Mesendoderm (in vitro differentiated cells): ENCODE results near the gene LRRC4B.

Source experiments
- DNase-seq: peaks from one replicate; pipeline ENCODE4 v3.0.0; 2013
- H2AK5ac ChIP-seq: 2 replicates; pipeline ENCODE4 v1.6.1; 2013; ENCODE audit warnings: low read length, inconsistent platforms
- H2BK120ac ChIP-seq: 2 replicates; pipeline ENCODE4 v1.6.1; 2013; ENCODE audit warnings: low read depth, mild to moderate bottlenecking, low read length, moderate library complexity, mixed read lengths
- H2BK15ac ChIP-seq: replicated peaks from 2 replicates; pipeline ENCODE4 v1.6.1; 2013; ENCODE audit warnings: low read depth, mild to moderate bottlenecking, moderate library complexity
- H2BK5ac ChIP-seq: 2 replicates; pipeline ENCODE4 v1.6.1; 2013; ENCODE audit warnings: low read length, inconsistent platforms
- H3K18ac ChIP-seq: 2 replicates; pipeline ENCODE4 v1.6.1; 2013; ENCODE audit warnings: mild to moderate bottlenecking, low read length, mixed read lengths
- H3K23ac ChIP-seq: one replicate; pipeline ENCODE4 v1.6.1; 2013; ENCODE audit warnings: low read length
- H3K27ac ChIP-seq: 2 replicates; pipeline ENCODE4 v1.5.1; 2013; ENCODE audit warnings: low read depth, mild to moderate bottlenecking, inconsistent platforms, low read length, moderate library complexity
- H3K27me3 ChIP-seq: 2 replicates; pipeline ENCODE4 v1.6.1; 2013; ENCODE audit warnings: low read length, control low read depth, mild to moderate bottlenecking, inconsistent platforms; ENCODE audit not compliant: insufficient read depth, poor library complexity
- H3K36me3 ChIP-seq: 2 replicates; pipeline ENCODE4 v1.6.1; 2013; ENCODE audit warnings: low read length, inconsistent platforms; ENCODE audit not compliant: control insufficient read depth, insufficient read depth
- H3K4ac ChIP-seq: one replicate; pipeline ENCODE4 v1.6.1; 2013; ENCODE audit warnings: low read depth, mild to moderate bottlenecking, low read length, moderate library complexity
- H3K4me1 ChIP-seq: 2 replicates; pipeline ENCODE4 v1.6.1; 2013; ENCODE audit warnings: low read depth, low read length, inconsistent platforms; ENCODE audit not compliant: control insufficient read depth
- H3K4me2 ChIP-seq: 2 replicates; pipeline ENCODE4 v1.6.1; 2013; ENCODE audit warnings: low read length
- H3K4me3 ChIP-seq: 2 replicates; pipeline ENCODE4 v1.5.1; 2013; ENCODE audit warnings: mild to moderate bottlenecking, low read length
- H3K56ac ChIP-seq: one replicate; pipeline ENCODE4 v1.6.1; 2013; ENCODE audit warnings: low read length
- H3K79me1 ChIP-seq: 2 replicates; pipeline ENCODE4 v1.6.1; 2013; ENCODE audit warnings: low read length, inconsistent platforms
- H3K79me2 ChIP-seq: 2 replicates; pipeline ENCODE4 v1.6.1; 2013; ENCODE audit warnings: mild to moderate bottlenecking, low read length; ENCODE audit not compliant: control insufficient read depth, insufficient read depth
- H3K9ac ChIP-seq: 2 replicates; pipeline ENCODE4 v1.6.1; 2013; ENCODE audit warnings: low read length, inconsistent platforms
- H4K5ac ChIP-seq: one replicate; pipeline ENCODE4 v1.6.1; 2013; ENCODE audit warnings: low read length
- H4K8ac ChIP-seq: one replicate; pipeline ENCODE4 v1.6.1; 2013; ENCODE audit warnings: low read depth, mild to moderate bottlenecking, control low read depth, low read length, moderate library complexity
- WGBS: extraction: QIAGEN DNeasy Blood & Tissue Kit; methylation state at CpG from one replicate; pipeline ENCODE4 v1.1.7; 2013; ENCODE audit warnings: low lambda C conversion rate, missing lambda C conversion rate; ENCODE audit not compliant: insufficient coverage; ENCODE audit errors: extremely low coverage; 5-methylcytosine and 5-hydroxymethylcytosine counted together

LRRC4B gene

DNA sequence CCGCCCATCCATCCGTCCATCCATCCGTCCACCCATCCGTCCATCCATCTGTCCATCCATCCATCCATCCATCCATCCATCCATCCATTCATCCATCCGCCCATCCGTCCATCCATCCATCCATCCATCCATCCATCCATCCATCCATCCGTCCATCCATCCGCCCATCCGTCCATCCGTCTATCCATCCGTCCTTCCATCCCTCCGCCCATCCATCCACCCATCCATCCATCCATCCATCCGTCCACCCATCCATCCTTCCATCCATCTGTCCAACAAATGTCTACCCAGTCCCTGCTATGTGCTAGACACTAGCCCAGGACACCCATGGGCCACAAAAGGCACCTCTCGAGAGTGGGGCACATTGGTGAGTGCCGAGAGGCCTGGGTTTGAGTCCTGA lies 15.7 kb downstream of the LRRC4B start:
- 100% methylated on average over 6 of the region's 15 CpGs for WGBS

GRCh38 chr19:50551715-50552187 lies 16.5 kb downstream of the LRRC4B start:
- Histone ChIP-seq H4K8ac (no peak overlapping the region), H2BK5ac (no peak overlapping the region), H3K27me3 (peaks cover 16% of the 10 kb centered on the region), H3K23ac (no peak overlapping the region), H3K36me3 (no peaks in the 10 kb centered on the region), H3K79me1 (no peaks in the 10 kb centered on the region), H3K56ac (peak overlapping the region; percentile 49), H3K18ac (no peak overlapping the region), H3K27ac (no peak overlapping the region), H3K4ac (no peak overlapping the region), H4K5ac (no peak overlapping the region), H3K4me3 (peak overlapping the region; percentile 45), H2BK15ac (no peak overlapping the region), H2BK120ac (no peak overlapping the region), H3K4me1 (no peaks in the 10 kb centered on the region), H3K4me2 (peak overlapping the region; percentile 93), H3K9ac (peak overlapping the region; percentile 56), H3K79me2 (no peaks in the 10 kb centered on the region), H2AK5ac (no peak overlapping the region)
- DNase-seq: peak; percentile 61
- WGBS: no CpG with 5 or more reads among the region's 22 CpGs

More for the DNA sequence above, 15.7 kb downstream of the LRRC4B start:
- no peak overlapping the region for H3K4me2 ChIP-seq
- H3K4ac ChIP-seq: no peak overlapping the region
- H2AK5ac ChIP-seq: no peak overlapping the region
- no peak overlapping the region for H3K56ac ChIP-seq
- no peak overlapping the region for H3K9ac ChIP-seq
- H3K79me1 ChIP-seq: no peaks in the 10 kb centered on the region
- no peaks in the 10 kb centered on the region for H3K4me1 ChIP-seq
- H3K4me3 ChIP-seq: no peak overlapping the region
- H4K5ac ChIP-seq: no peak overlapping the region
- H3K23ac ChIP-seq: no peak overlapping the region
- no peak overlapping the region for H4K8ac ChIP-seq
- no peak overlapping the region for H3K27ac ChIP-seq
- H3K27me3 ChIP-seq: peaks cover 16% of the 10 kb centered on the region
- no peak overlapping the region for H2BK15ac ChIP-seq
- H2BK120ac ChIP-seq: no peak overlapping the region
- no peak for DNase-seq
- no peaks in the 10 kb centered on the region for H3K79me2 ChIP-seq
- no peak overlapping the region for H2BK5ac ChIP-seq
- no peaks in the 10 kb centered on the region for H3K36me3 ChIP-seq
- no peak overlapping the region for H3K18ac ChIP-seq

GRCh38 chr19:50551034-50551714 lies 17.1 kb downstream of the LRRC4B start:
- H4K5ac ChIP-seq: no peak overlapping the region
- peak overlapping the region; percentile 45 for H3K4me3 ChIP-seq
- H4K8ac ChIP-seq: no peak overlapping the region
- H3K79me1 ChIP-seq: no peaks in the 10 kb centered on the region
- no peak overlapping the region for H3K27ac ChIP-seq
- H3K36me3 ChIP-seq: no peaks in the 10 kb centered on the region
- no CpG with 5 or more reads among the region's 32 CpGs for WGBS
- no peak overlapping the region for H2BK15ac ChIP-seq
- peaks cover 16% of the 10 kb centered on the region for H3K27me3 ChIP-seq
- H3K4me2 ChIP-seq: peak overlapping the region; percentile 93
- H3K23ac ChIP-seq: no peak overlapping the region
- H3K79me2 ChIP-seq: no peaks in the 10 kb centered on the region
- H2BK120ac ChIP-seq: no peak overlapping the region
- H3K18ac ChIP-seq: no peak overlapping the region
- peak overlapping the region; percentile 56 for H3K9ac ChIP-seq
- H3K4me1 ChIP-seq: no peaks in the 10 kb centered on the region
- H3K56ac ChIP-seq: peak overlapping the region; percentile 49
- DNase-seq: no peak
- H3K4ac ChIP-seq: no peak overlapping the region
- no peak overlapping the region for H2AK5ac ChIP-seq
- H2BK5ac ChIP-seq: no peak overlapping the region

- Histone ChIP-seq H3K23ac (no peak overlapping the region), H3K27me3 (peaks cover 15% of the 10 kb centered on the region), H3K27ac (no peak overlapping the region), H3K36me3 (no peaks in the 10 kb centered on the region), H3K18ac (no peak overlapping the region), H2BK120ac (no peak overlapping the region), H3K4me3 (no peak overlapping the region), H3K79me1 (no peaks in the 10 kb centered on the region), H3K79me2 (no peaks in the 10 kb centered on the region), H3K4ac (no peak overlapping the region), H3K4me2 (no peak overlapping the region), H4K8ac (no peak overlapping the region), H4K5ac (no peak overlapping the region), H3K4me1 (no peaks in the 10 kb centered on the region), H2BK5ac (no peak overlapping the region), H3K56ac (peak overlapping the region; percentile 15), H2BK15ac (no peak overlapping the region), H3K9ac (no peak overlapping the region), H2AK5ac (no peak overlapping the region)
- WGBS: no CpG with 5 or more reads among the region's 8 CpGs
- DNase-seq: no peak
Measured at GRCh38 chr19:50550594-50550966, 17.7 kb downstream of the LRRC4B start.

- H3K23ac ChIP-seq: no peak overlapping the region
- H3K79me1 ChIP-seq: no peaks in the 10 kb centered on the region
- no peak overlapping the region for H3K4me3 ChIP-seq
- H3K4me2 ChIP-seq: no peak overlapping the region
- H4K8ac ChIP-seq: no peak overlapping the region
- no peak overlapping the region for H4K5ac ChIP-seq
- H3K4ac ChIP-seq: no peak overlapping the region
- H3K9ac ChIP-seq: no peak overlapping the region
- peaks cover 10% of the 10 kb centered on the region for H3K27me3 ChIP-seq
- H2BK15ac ChIP-seq: no peak overlapping the region
- no peaks in the 10 kb centered on the region for H3K4me1 ChIP-seq
- H2AK5ac ChIP-seq: no peak overlapping the region
- no peaks in the 10 kb centered on the region for H3K36me3 ChIP-seq
- no peak overlapping the region for H2BK5ac ChIP-seq
- H3K27ac ChIP-seq: no peak overlapping the region
- no peak overlapping the region for H3K18ac ChIP-seq
- WGBS: no CpG with 5 or more reads among the region's 17 CpGs
- DNase-seq: no peak
- H3K56ac ChIP-seq: no peak overlapping the region
- H2BK120ac ChIP-seq: no peak overlapping the region
- no peaks in the 10 kb centered on the region for H3K79me2 ChIP-seq
Measured at GRCh38 chr19:50549927-50550593, 18.2 kb downstream of the LRRC4B start.
